ENCODE measurements around the gene TTC1.
A peak's percentile ranks its signal among the peaks of the same experiment; 100 is the strongest.
"Not testable (repeated sequence)": the region's sequence is repeated elsewhere in the genome, so short reads cannot be mapped to it uniquely, and the experiment has no call there.

Gene TTC1

GRCh38 chr5:160044391-160044804, 35.5 kb downstream of the TTC1 start:
- DNase-seq = no peak

GRCh38 chr5:160044967-160045366, 36.0 kb downstream of the TTC1 start:
- no peak for DNase-seq

GRCh38 chr5:160047423-160047822, 38.5 kb downstream of the TTC1 start:
- no peak for DNase-seq

- DNase-seq = no peak
Observed at GRCh38 chr5:160048131-160048530, 39.2 kb downstream of the TTC1 start.

- no peak for DNase-seq
Observed at GRCh38 chr5:160049099-160049498, 40.2 kb downstream of the TTC1 start.

- DNase-seq = no peak
Observed at GRCh38 chr5:160054047-160054446, 45.1 kb downstream of the TTC1 start.

GRCh38 chr5:160054831-160055230, 45.9 kb downstream of the TTC1 start:
- no peak for DNase-seq

- no peak for DNase-seq
Observed at GRCh38 chr5:160057256-160057655, 48.3 kb downstream of the TTC1 start.

- no peak for DNase-seq
Observed at GRCh38 chr5:160060001-160060400, 51.1 kb downstream of the TTC1 start.

GRCh38 chr5:160061770-160062169, 52.8 kb downstream of the TTC1 start:
- no peak for DNase-seq

- DNase-seq = no peak
Observed at GRCh38 chr5:160064417-160064810, 55.5 kb downstream of the TTC1 start.

- DNase-seq = peak; percentile 49
Observed at GRCh38 chr5:160064995-160065614, 56.2 kb downstream of the TTC1 start.

GRCh38 chr5:160069120-160069519, 60.2 kb downstream of the TTC1 start:
- not testable (repeated sequence) for DNase-seq

- DNase-seq = no peak
Observed at GRCh38 chr5:160071516-160071915, 62.6 kb downstream of the TTC1 start.

GRCh38 chr5:160071916-160072315, 63.0 kb downstream of the TTC1 start:
- no peak for DNase-seq

- no peak for DNase-seq
Observed at GRCh38 chr5:160075073-160075472, 66.1 kb downstream of the TTC1 start.

GRCh38 chr5:160076997-160077396, 68.1 kb downstream of the TTC1 start:
- no peak for DNase-seq

GRCh38 chr5:160079753-160080152, 70.8 kb downstream of the TTC1 start:
- no peak for DNase-seq

GRCh38 chr5:160081495-160081894, 72.6 kb downstream of the TTC1 start:
- no peak for DNase-seq

- no peak for DNase-seq
Observed at GRCh38 chr5:160082614-160083500, 73.9 kb downstream of the TTC1 start.

GRCh38 chr5:160083501-160083900, 74.6 kb downstream of the TTC1 start:
- DNase-seq = no peak

- no peak for DNase-seq
Observed at GRCh38 chr5:160084144-160084543, 75.2 kb downstream of the TTC1 start.

- no peak for DNase-seq
Observed at GRCh38 chr5:160087199-160087598, 78.3 kb downstream of the TTC1 start.

GRCh38 chr5:160088805-160089204, 79.9 kb downstream of the TTC1 start:
- DNase-seq = no peak

Data from NCI-H2081 treated with DMSO at 0.1 percent for 48 hours (cell line).